ENCODE data around the gene LMX1B.

- TF ChIP-seq EZH2phosphoT487 (conservative IDR thresholded peaks at IDR 0.05; ENCODE audit: low read length) (no peak), CTCF (IDR thresholded peaks at IDR 0.05; ENCODE audit: insufficient read depth, low read length, poor library complexity, severe bottlenecking) (no peak)
These were observed 14.4 kb downstream of the LMX1B start for GRCh38 chr9:126628146-126628545.

Data from SU-DHL-6 (cell line).